ENCODE measurements around the gene GYG2.
"Not testable (repeated sequence)": the region's sequence is repeated elsewhere in the genome, so short reads cannot be mapped to it uniquely, and the experiment has no call there.

- not testable (repeated sequence) for TF ChIP-seq CTCF, POLR2A (IDR thresholded peaks at IDR 0.05)
These were observed 28.8 kb upstream of the GYG2 start for GRCh38 chrX:2799980-2800379.

All from thyroid gland (tissue), 4 donors.